IMR-90 (cell line): ENCODE data around the gene USPL1. TPM values are rescaled to one million over a fixed set of nuclear protein-coding genes. Genes with fewer than 3 reads are reported as not detected.

Source experiments
- ATAC-seq: fragments of 200-7000 bp; cut with Tn5 transposase; 2 replicates; pipeline ENCODE4 v1.9.1; 2020; ENCODE audit warnings: low read depth, mild to moderate bottlenecking, moderate library complexity
- BruUV-seq: library from RNA; stranded (reverse); fragments of 400-500 nt; replicated peaks from 2 replicates; lab custom pipeline; 2021; lab: Mats Ljungman, UMichigan
- CTCF ChIA-PET: fragments of 300-600 bp; formaldehyde crosslinking; extraction: SDS; loops from one replicate; lab custom pipeline; 2021; ENCODE audit warnings: antibody characterized with exemption; lab: Yijun Ruan, JAX
- POLR2A ChIA-PET: fragments of 300-600 bp; sonication (Branson Sonifier 250); formaldehyde crosslinking; loops from one replicate; lab custom pipeline; 2022; ENCODE audit warnings: antibody characterized with exemption; ENCODE audit not compliant: unreplicated experiment; lab: Charles Lee
- DNase-seq: peaks from one replicate; pipeline ENCODE4 v3.0.0; 2013
- H2AFZ ChIP-seq: replicated peaks from 2 replicates; pipeline ENCODE3; 2013; ENCODE audit warnings: low read length, mild to moderate bottlenecking; ENCODE audit not compliant: poor library complexity
- H2AK5ac ChIP-seq: 2 replicates; pipeline ENCODE4 v1.6.1; 2013; ENCODE audit warnings: low read depth, low read length, inconsistent platforms
- H2AK9ac ChIP-seq: replicated peaks from 2 replicates; pipeline ENCODE3; 2013; ENCODE audit warnings: mild to moderate bottlenecking, low read depth, low read length, moderate library complexity; ENCODE audit not compliant: poor library complexity
- H2BK120ac ChIP-seq: 2 replicates; pipeline ENCODE4 v1.6.1; 2013; ENCODE audit warnings: low read depth, low read length, inconsistent platforms
- H2BK15ac ChIP-seq: 3 replicates; pipeline ENCODE4 v1.6.1; 2013; ENCODE audit warnings: low read depth, low read length, inconsistent platforms
- H2BK20ac ChIP-seq: 2 replicates; pipeline ENCODE4 v1.6.1; 2013; ENCODE audit warnings: low read depth, mild to moderate bottlenecking, inconsistent platforms, low read length, moderate library complexity
- H2BK5ac ChIP-seq: 2 replicates; pipeline ENCODE4 v1.6.1; 2013; ENCODE audit warnings: mild to moderate bottlenecking, low read depth, low read length, inconsistent platforms; ENCODE audit not compliant: poor library complexity, severe bottlenecking
- H3K14ac ChIP-seq: replicated peaks from 2 replicates; pipeline ENCODE4 v1.6.1; 2013; ENCODE audit warnings: low read depth, low read length, inconsistent platforms
- H3K18ac ChIP-seq: 2 replicates; pipeline ENCODE4 v1.6.1; 2013; ENCODE audit warnings: low read depth, low read length, control low read depth
- H3K23ac ChIP-seq: 2 replicates; pipeline ENCODE4 v1.6.1; 2013; ENCODE audit warnings: low read depth, low read length, inconsistent platforms
- H3K27ac ChIP-seq: 2 replicates; pipeline ENCODE4 v1.5.1; 2013; ENCODE audit warnings: mild to moderate bottlenecking, control low read depth, low read length; ENCODE audit not compliant: insufficient read depth
- H3K27me3 ChIP-seq: 2 replicates; pipeline ENCODE4 v1.6.1; 2013; ENCODE audit warnings: low read length; ENCODE audit not compliant: control insufficient read depth, insufficient read depth
- H3K36me3 ChIP-seq: 2 replicates; pipeline ENCODE4 v1.6.1; 2013; ENCODE audit warnings: low read length, mixed read lengths; ENCODE audit not compliant: control insufficient read depth, insufficient read depth
- H3K4ac ChIP-seq: 2 replicates; pipeline ENCODE4 v1.6.1; 2013; ENCODE audit warnings: low read depth, low read length, inconsistent platforms
- H3K4me1 ChIP-seq: 2 replicates; pipeline ENCODE4 v1.6.1; 2013; ENCODE audit warnings: low read length, mixed read lengths; ENCODE audit not compliant: control insufficient read depth, insufficient read depth
- H3K4me2 ChIP-seq: 2 replicates; pipeline ENCODE4 v1.6.1; 2013; ENCODE audit warnings: low read depth, mild to moderate bottlenecking, control low read depth, low read length, moderate library complexity
- H3K4me3 ChIP-seq: 2 replicates; pipeline ENCODE4 v1.5.1; 2013; ENCODE audit warnings: low read depth, mild to moderate bottlenecking, control low read depth, low read length, moderate library complexity; ENCODE audit not compliant: insufficient read depth
- H3K56ac ChIP-seq: 2 replicates; pipeline ENCODE4 v1.6.1; 2013; ENCODE audit warnings: low read length, inconsistent platforms; ENCODE audit not compliant: insufficient read depth; ENCODE audit errors: extremely low read depth
- H3K79me1 ChIP-seq, 2 experiments: 2 replicates each; pipeline ENCODE4 v1.6.1; 2013; ENCODE audit warnings: low read length in 2 of 2, inconsistent platforms in 1 of 2, low read depth in 1 of 2
- H3K9ac ChIP-seq: 2 replicates; pipeline ENCODE4 v1.6.1; 2013; ENCODE audit warnings: low read depth, low read length, control low read depth
- H3K9me1 ChIP-seq: 2 replicates; pipeline ENCODE4 v1.6.1; 2013; ENCODE audit warnings: low read length, inconsistent platforms; ENCODE audit not compliant: insufficient read depth
- H3K9me3 ChIP-seq: 2 replicates; pipeline ENCODE4 v1.6.1; 2013; ENCODE audit warnings: low read length; ENCODE audit not compliant: control insufficient read depth, insufficient read depth
- H4K20me1 ChIP-seq: 2 replicates; pipeline ENCODE4 v1.6.1; 2013; ENCODE audit warnings: low read length, inconsistent platforms; ENCODE audit not compliant: insufficient read depth
- H4K5ac ChIP-seq: 2 replicates; pipeline ENCODE4 v1.6.1; 2013; ENCODE audit warnings: mild to moderate bottlenecking, low read depth, low read length, control low read depth
- H4K8ac ChIP-seq, 2 experiments: 2 replicates each; pipeline ENCODE4 v1.6.1; 2013; ENCODE audit warnings: low read depth in 2 of 2, low read length in 2 of 2, control low read depth in 1 of 2, inconsistent platforms in 1 of 2
- H4K91ac ChIP-seq: 2 replicates; pipeline ENCODE4 v1.6.1; 2013; ENCODE audit warnings: low read depth, low read length, inconsistent platforms; ENCODE audit not compliant: insufficient read depth
- BHLHE40 ChIP-seq: fragments of 150-350 bp; IDR thresholded peaks from 2 replicates; pipeline ENCODE4 v1.6.1; 2016; ENCODE audit warnings: mild to moderate bottlenecking, low read depth, low read length
- CEBPB ChIP-seq: IDR thresholded peaks from 2 replicates; pipeline ENCODE4 v1.6.1; 2012; ENCODE audit warnings: low read depth, low read length, improper control_type of control experiment
- CHD1 ChIP-seq: IDR thresholded peaks from 2 replicates; pipeline ENCODE4 v1.6.1; 2012; ENCODE audit warnings: low read depth, low read length, improper control_type of control experiment
- CTCF ChIP-seq: conservative IDR thresholded peaks from 2 replicates; pipeline ENCODE4 v1.5.1; 2012; ENCODE audit warnings: mild to moderate bottlenecking, low read depth, low read length, improper control_type of control experiment
- ELK1 ChIP-seq: fragments of 150-350 bp; IDR thresholded peaks from 2 replicates; pipeline ENCODE4 v1.6.1; 2016; ENCODE audit warnings: low read depth, mild to moderate bottlenecking, low read length, moderate library complexity, borderline replicate concordance
- FOS ChIP-seq: fragments of 150-350 bp; IDR thresholded peaks from 2 replicates; pipeline ENCODE4 v1.6.1; 2016; ENCODE audit warnings: low read depth, low read length
- MAFK ChIP-seq: IDR thresholded peaks from 2 replicates; pipeline ENCODE4 v1.6.1; 2012; ENCODE audit warnings: low read depth, low read length, improper control_type of control experiment
- MAZ ChIP-seq: IDR thresholded peaks from 2 replicates; pipeline ENCODE4 v1.6.1; 2012; ENCODE audit warnings: low read depth, mild to moderate bottlenecking, low read length, improper control_type of control experiment, moderate library complexity, borderline replicate concordance
- MXI1 ChIP-seq: IDR thresholded peaks from 2 replicates; pipeline ENCODE4 v1.6.1; 2012; ENCODE audit warnings: low read depth, mild to moderate bottlenecking, low read length, moderate library complexity, borderline replicate concordance
- NFE2L2 ChIP-seq: fragments of 150-350 bp; IDR thresholded peaks from 2 replicates; pipeline ENCODE4 v1.6.1; 2016; ENCODE audit warnings: low read depth, mild to moderate bottlenecking, low read length
- POLR2A ChIP-seq: IDR thresholded peaks from 2 replicates; pipeline ENCODE4 v1.6.1; 2012; ENCODE audit warnings: mild to moderate bottlenecking, low read depth, low read length
- RAD21 ChIP-seq: IDR thresholded peaks from 2 replicates; pipeline ENCODE4 v1.6.1; 2012; ENCODE audit warnings: low read length, improper control_type of control experiment
- RCOR1 ChIP-seq: IDR thresholded peaks from 2 replicates; pipeline ENCODE4 v1.6.1; 2012; ENCODE audit warnings: mild to moderate bottlenecking, low read length, improper control_type of control experiment; ENCODE audit not compliant: insufficient replicate concordance
- RFX5 ChIP-seq: IDR thresholded peaks from 2 replicates; pipeline ENCODE4 v1.8.0; 2012; ENCODE audit warnings: low read depth, mild to moderate bottlenecking, low read length, moderate library complexity
- SMC3 ChIP-seq: fragments of 150-350 bp; IDR thresholded peaks from 2 replicates; pipeline ENCODE4 v1.6.1; 2016; ENCODE audit warnings: low read depth, mild to moderate bottlenecking, antibody characterized with exemption, low read length, moderate library complexity
- WGBS, 2 experiments: methylation state at CpG; one replicate each; pipeline versions ENCODE4 v1.1.5 to v1.1.7; 2013; ENCODE audit warnings: missing lambda C conversion rate in 2 of 2; ENCODE audit not compliant: insufficient read length in 1 of 2; ENCODE audit errors: extremely low coverage in 2 of 2; 5-methylcytosine and 5-hydroxymethylcytosine counted together
- dilution Hi-C: fragments of 300-500 bp; cut with HindIII; formaldehyde crosslinking; loops from one replicate; pipeline ENCODE4 v1.14.3; 2018; ENCODE audit warnings: low sequenced_read_pairs; ENCODE audit not compliant: unreplicated experiment
- in situ Hi-C: fragments of 300-500 bp; cut with MboI; formaldehyde crosslinking; loops from 3 replicates; pipeline ENCODE4 v1.14.3; 2019; ENCODE audit warnings: low sequenced_read_pairs, inconsistent platforms, mixed read lengths
- intact Hi-C: fragments of 100-400 bp; cut with micrococcal nuclease; formaldehyde crosslinking; loops from 2 replicates; pipeline ENCODE4 v1.10.0; 2022
- polyA plus RNA-seq, 3 experiments: library from polyadenylated mRNA; depleted of rRNA; stranded (reverse); fragments of >200 nt; gene quantifications; 2 replicates each; pipeline ENCODE4 v1.2.3, GENCODE V29; 2012; ENCODE audit warnings: low replicate concordance in 1 of 3
- total RNA-seq: library from RNA; depleted of rRNA; stranded (reverse); fragments of >200 nt; gene quantifications from 2 replicates; pipeline ENCODE4 v1.2.3, GENCODE V29; 2012
- TF ChIP-seq, protein P1 (sequence below): fragments of 150-350 bp; IDR thresholded peaks from 2 replicates; pipeline ENCODE4 v1.6.1; 2017; ENCODE audit warnings: mild to moderate bottlenecking, antibody characterized with exemption, low read length, low read depth

Gene USPL1
- total and polyA plus RNA-seq, 2 of the 4 experiments (the other 2 are of a cell fraction) = 12.1 to 15.4 TPM

- H3K23ac ChIP-seq = peak overlapping the region; percentile 97; the same call in 1 of the 2 replicates
- no peaks in the 10 kb centered on the region for H3K36me3 ChIP-seq
- H4K91ac ChIP-seq = peak overlapping the region; percentile 94
- TF ChIP-seq BHLHE40 (no peak), RFX5 (no peak), MAFK (no peak), NFE2L2 (no peak), ELK1 (no peak), CTCF (no peak), CHD1 (no peak), CEBPB (no peak), MAZ (no peak), RAD21 (no peak), MXI1 (no peak), FOS (no peak), POLR2A (no peak), SMC3 (no peak), RCOR1 (no peak)
- TF ChIP-seq, protein P1, sequence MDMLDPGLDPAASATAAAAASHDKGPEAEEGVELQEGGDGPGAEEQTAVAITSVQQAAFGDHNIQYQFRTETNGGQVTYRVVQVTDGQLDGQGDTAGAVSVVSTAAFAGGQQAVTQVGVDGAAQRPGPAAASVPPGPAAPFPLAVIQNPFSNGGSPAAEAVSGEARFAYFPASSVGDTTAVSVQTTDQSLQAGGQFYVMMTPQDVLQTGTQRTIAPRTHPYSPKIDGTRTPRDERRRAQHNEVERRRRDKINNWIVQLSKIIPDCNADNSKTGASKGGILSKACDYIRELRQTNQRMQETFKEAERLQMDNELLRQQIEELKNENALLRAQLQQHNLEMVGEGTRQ = no peak
- H3K27me3 ChIP-seq = no peaks in the 10 kb centered on the region
- peak overlapping the region; percentile 84 for H2BK5ac ChIP-seq
- WGBS, 2 experiments = 92% methylated on average over 7 of the region's 14 CpGs; no CpG with 5 or more reads in 1 of the 2 experiments
- peak overlapping the region; percentile 72 for H2AK5ac ChIP-seq
- BruUV-seq = no TSS peak
- intact Hi-C loops (loop anchor here (10.0 kb wide), 1 partner anchor 555 kb away; no protein-coding TSS in a partner anchor), in situ Hi-C loops (no loop called here), dilution Hi-C loops (no loop called here)
- no peak overlapping the region for H3K4me3 ChIP-seq
- DNase-seq (no peak), ATAC-seq (no peak; the same call in 1 of the 2 replicates)
- no peaks in the 10 kb centered on the region; the same call in 1 of the 2 replicates for H3K9me3 ChIP-seq
- peak overlapping the region; percentile 97 for H3K4ac ChIP-seq
- H2AK9ac ChIP-seq = peak overlapping the region; percentile 90
- H4K5ac ChIP-seq = peak overlapping the region; percentile 39
- no peaks in the 10 kb centered on the region for H4K20me1 ChIP-seq
- H2BK20ac ChIP-seq = peak overlapping the region; percentile 98
- peak overlapping the region; percentile 98 for H2BK120ac ChIP-seq
- H3K18ac ChIP-seq = peak overlapping the region; percentile 82
- H2AFZ ChIP-seq = peak overlapping the region; percentile 92
- ChIA-PET POLR2A (no interaction called here), CTCF (interaction anchor here (1.1 kb wide), 1 partner anchor 53 kb away, joined by 3 read pairs; no protein-coding TSS in a partner anchor)
- peak overlapping the region; percentile 65 to 99 for H4K8ac ChIP-seq
- peaks cover 6% of the 10 kb centered on the region; the same call in 1 of the 2 replicates for H3K9me1 ChIP-seq
- peak overlapping the region; percentile 66; the same call in 1 of the 2 replicates for H3K4me2 ChIP-seq
- H3K56ac ChIP-seq = peak overlapping the region; percentile 87; the same call in 1 of the 2 replicates
- H2BK15ac ChIP-seq = peak overlapping the region; percentile 93; the same call in 2 of the 3 replicates
- peak overlapping the region; percentile 79 for H3K27ac ChIP-seq
- H3K79me1 ChIP-seq = no peaks in the 10 kb centered on the region
- peak overlapping the region; percentile 53 for H3K9ac ChIP-seq
- H3K4me1 ChIP-seq = peaks cover 9% of the 10 kb centered on the region
- peak overlapping the region; percentile 97 for H3K14ac ChIP-seq
Observed at GRCh38 chr13:30689752-30690151, 72.0 kb downstream of the USPL1 start.
